Hepatocyte (in vitro differentiated cells): ENCODE results near the gene WWTR1.

Source experiments
- EZH2 ChIP-seq: fragments of 200-600 bp; sonication (generic); IDR thresholded peaks from 2 replicates; pipeline ENCODE4 v1.6.1; 2016; ENCODE audit warnings: antibody characterized with exemption, mild to moderate bottlenecking, borderline replicate concordance
- EZH2phosphoT487 ChIP-seq: fragments of 200-600 bp; sonication (generic); IDR thresholded peaks from one replicate; pipeline ENCODE4 v1.6.1; 2018; ENCODE audit warnings: antibody characterized with exemption, mild to moderate bottlenecking, low read depth, moderate library complexity; ENCODE audit not compliant: unreplicated experiment, severe bottlenecking
- TF ChIP-seq, protein P1 (sequence below): fragments of 200-600 bp; sonication (generic); IDR thresholded peaks from 2 replicates; pipeline ENCODE4 v1.5.1; 2016; ENCODE audit warnings: antibody characterized with exemption, mild to moderate bottlenecking; ENCODE audit not compliant: poor library complexity

DNA sequence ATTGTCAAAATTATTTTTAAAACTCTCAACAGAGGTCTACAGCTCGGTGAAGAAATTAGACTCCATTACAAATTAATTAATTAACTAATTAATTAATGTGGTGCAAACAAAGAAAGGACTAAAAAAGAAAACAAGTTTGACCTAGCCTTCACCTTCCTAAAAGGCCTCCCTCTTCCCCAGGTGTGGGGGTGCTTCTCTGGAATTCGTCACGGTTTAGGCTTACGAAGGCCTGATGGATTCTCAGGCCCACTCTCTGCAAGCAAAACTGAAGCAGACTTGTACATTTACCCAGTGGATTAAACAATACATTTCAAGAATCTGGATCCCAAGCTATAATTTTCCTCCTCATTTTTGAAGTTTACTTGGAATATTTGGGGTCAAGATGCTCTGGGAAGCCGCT, 94.7 kb downstream of the WWTR1 start:
- TF ChIP-seq, protein P1, sequence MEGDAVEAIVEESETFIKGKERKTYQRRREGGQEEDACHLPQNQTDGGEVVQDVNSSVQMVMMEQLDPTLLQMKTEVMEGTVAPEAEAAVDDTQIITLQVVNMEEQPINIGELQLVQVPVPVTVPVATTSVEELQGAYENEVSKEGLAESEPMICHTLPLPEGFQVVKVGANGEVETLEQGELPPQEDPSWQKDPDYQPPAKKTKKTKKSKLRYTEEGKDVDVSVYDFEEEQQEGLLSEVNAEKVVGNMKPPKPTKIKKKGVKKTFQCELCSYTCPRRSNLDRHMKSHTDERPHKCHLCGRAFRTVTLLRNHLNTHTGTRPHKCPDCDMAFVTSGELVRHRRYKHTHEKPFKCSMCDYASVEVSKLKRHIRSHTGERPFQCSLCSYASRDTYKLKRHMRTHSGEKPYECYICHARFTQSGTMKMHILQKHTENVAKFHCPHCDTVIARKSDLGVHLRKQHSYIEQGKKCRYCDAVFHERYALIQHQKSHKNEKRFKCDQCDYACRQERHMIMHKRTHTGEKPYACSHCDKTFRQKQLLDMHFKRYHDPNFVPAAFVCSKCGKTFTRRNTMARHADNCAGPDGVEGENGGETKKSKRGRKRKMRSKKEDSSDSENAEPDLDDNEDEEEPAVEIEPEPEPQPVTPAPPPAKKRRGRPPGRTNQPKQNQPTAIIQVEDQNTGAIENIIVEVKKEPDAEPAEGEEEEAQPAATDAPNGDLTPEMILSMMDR: no peak
- TF ChIP-seq EZH2 (no peak), EZH2phosphoT487 (no peak)
